ENCODE measurements around the gene NUDT19.

GRCh38 chr19:32717496-32717895 is 25.9 kb downstream of the NUDT19 start:
- no peak for TF ChIP-seq POLR2AphosphoS5 (IDR thresholded peaks at IDR 0.05; ENCODE audit: low read depth)
- TF ChIP-seq CTCF (conservative IDR thresholded peaks at IDR 0.05; ENCODE audit: low read depth in 2 of 2), result no peak
- no peak for TF ChIP-seq EZH2phosphoT487 (IDR thresholded peaks at IDR 0.05; ENCODE audit: unreplicated experiment)
- no peak for TF ChIP-seq REST (IDR thresholded peaks at IDR 0.05; ENCODE audit: unreplicated experiment)
- no peak for TF ChIP-seq EZH2 (IDR thresholded peaks at IDR 0.05; ENCODE audit: low read depth, unreplicated experiment)

Measured in GM23338 (cell line).